Measurements from ENCODE around the gene SLC33A1.
"Not testable (repeated sequence)": the region's sequence is repeated elsewhere in the genome, so short reads cannot be mapped to it uniquely, and the experiment has no call there.

SLC33A1 gene

DNA sequence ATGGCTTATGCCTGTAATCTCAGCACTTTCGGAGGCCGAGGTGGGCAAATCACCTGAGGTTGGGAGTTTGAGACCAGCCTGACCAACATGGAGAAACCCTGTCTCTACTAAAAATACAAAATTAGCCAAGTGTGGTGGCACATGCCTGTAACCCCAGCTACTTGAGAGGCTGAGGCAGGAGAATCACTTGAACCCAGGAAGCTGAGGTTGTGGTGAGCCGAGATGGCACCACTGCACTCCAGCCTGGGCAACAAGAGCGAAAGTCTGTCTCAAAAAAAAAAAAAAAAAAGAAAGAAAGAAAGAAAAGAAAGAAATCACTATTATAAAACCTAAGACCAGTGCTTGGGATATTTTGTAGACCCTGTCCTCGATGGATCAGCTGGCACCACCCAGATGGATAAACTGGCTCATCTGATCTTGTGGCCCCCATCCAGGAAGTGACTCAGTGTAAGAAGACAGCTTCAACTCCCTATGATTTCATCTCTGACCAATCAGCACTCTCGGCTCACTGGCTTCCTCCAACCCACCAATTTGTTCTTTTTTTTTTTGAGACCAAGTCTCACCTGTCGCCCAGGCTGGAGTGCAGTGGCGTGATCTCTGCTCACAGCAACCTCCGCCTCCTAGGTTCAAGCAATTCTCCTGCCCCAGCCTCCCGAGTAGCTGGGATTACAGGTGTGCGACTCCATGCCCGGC is 8.2 kb upstream of the SLC33A1 start:
- DNase-seq (ENCODE audit: low read depth in 2 of 2), result peak; percentile 21 to 38

DNA sequence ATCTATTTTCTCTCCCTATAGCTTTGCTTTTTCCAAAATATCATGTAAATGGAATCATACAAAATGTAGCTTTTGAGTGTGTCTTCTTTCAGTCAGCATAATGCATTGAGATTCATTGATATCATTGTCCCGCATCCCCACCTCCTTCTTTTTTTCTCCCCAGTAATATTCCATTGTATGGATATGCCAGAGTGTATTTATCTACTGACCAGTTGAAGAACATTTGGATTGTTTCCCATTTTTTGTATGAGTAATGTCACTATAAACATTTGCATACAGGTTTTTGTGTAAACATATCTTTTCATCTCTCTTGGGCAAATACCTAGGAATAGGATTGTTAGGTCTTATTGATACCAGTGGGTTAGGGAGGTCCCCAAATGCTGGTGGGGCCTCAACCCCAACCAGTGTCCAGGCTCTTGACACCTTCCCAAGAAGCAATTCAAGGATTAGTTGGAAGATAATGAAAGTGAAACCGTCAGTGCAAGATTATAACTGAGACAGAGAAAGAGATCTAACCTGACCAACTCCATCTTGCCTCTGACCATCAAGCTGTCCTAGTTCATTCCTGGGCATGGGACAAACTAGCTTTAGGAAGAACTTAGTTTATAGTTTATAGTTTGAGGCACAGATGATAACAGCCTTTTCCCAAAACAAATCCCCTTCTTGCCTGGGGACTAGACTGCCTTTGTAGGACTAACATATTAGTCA is 7.4 kb upstream of the SLC33A1 start:
- no peak for DNase-seq (ENCODE audit: low read depth in 2 of 2)

DNA sequence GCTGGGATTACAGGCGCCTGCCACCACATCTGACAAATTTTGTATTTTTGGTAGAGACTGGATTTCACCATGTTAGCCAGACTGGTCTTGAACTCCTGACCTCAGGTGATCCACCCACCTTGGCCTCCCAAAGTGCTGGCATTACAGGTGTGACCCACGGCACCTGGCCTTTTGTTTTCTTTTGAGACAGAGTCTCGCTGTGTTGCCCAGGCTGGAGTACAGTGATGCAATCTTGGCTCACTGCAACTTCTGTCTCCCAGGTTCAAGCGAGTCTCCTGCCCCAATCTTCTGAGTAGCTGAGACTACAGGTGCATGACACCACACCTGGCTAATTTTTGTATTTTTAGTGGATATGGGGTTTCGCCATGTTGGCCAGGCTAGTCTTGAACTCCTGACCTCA is 6.2 kb upstream of the SLC33A1 start:
- DNase-seq (ENCODE audit: low read depth in 2 of 2), result not testable (repeated sequence)

- DNase-seq (ENCODE audit: low read depth in 2 of 2), result no peak
These were observed 5.6 kb upstream of the SLC33A1 start for GRCh38 chr3:155859859-155860258.

DNA sequence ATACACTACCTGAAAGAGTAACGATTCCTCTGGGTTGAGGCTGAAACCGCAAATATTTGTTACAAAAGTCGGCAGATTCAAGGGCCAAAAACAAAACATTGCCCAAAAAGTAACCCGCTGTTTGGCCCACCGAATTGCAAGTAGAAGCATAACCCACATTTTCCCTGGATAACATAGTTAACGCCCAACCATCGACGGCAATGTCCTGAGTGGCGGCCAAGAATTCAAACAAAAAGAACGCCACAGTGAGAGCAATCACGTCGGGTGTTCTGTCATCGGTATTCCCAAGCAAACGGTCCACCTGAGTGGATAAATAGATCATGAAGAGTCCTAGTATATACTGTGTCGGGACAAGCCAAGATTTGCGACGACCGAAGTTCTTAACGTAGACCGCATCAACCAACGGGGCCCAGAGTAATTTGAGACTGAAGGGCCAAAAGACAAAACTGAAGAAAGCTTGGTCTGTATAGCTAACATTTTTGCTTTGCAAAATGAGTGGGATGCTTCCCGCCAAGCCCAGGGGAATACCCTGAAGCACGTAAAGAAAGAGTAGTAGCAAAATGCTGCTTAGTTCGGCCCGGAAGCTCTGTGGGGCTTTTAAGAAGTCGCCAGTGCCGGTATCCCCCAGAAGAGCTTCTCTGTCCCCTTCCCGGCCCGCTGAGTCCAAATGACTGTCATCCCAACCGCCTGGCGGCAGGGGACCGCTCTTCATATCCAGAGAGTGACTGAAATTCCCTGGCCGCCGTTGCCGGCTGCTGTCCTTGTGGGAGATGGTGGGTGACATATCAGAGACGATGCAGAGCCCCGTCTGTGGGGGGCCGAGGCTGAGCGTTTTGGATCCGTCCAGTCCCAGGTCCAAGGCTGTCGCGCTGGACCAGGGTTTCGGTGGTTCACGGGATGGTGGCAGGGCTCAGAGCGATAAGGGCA is 750 bp downstream of the SLC33A1 start:
- peak in 1 of 2 donors; percentile 16 for DNase-seq (ENCODE audit: low read depth in 2 of 2)

GRCh38 chr3:155852341-155852740 is 1.9 kb downstream of the SLC33A1 start:
- no peak for DNase-seq (ENCODE audit: low read depth in 2 of 2)

GRCh38 chr3:155849404-155849803 is 4.8 kb downstream of the SLC33A1 start:
- not testable (repeated sequence) for DNase-seq (ENCODE audit: low read depth in 2 of 2)

DNA sequence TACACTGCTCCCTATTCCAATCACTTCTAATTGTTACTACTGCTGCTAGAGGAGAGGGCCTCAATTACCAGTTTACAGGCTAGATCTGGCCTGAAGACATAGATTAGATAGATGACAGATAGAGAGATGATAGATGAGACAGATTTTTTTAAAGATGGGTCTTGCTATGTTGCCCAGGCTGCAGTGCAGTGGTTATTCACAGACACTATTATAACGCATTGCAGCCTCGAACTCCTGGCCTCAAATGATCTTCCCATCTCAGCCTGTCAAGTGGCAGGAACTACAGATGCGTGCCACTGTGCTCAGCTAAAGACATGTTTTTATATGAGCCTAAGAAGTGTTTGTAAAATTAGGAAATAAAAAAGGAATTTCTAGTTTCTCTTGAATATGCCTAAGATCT is 6.2 kb downstream of the SLC33A1 start:
- DNase-seq (ENCODE audit: low read depth in 2 of 2), result no peak

DNA sequence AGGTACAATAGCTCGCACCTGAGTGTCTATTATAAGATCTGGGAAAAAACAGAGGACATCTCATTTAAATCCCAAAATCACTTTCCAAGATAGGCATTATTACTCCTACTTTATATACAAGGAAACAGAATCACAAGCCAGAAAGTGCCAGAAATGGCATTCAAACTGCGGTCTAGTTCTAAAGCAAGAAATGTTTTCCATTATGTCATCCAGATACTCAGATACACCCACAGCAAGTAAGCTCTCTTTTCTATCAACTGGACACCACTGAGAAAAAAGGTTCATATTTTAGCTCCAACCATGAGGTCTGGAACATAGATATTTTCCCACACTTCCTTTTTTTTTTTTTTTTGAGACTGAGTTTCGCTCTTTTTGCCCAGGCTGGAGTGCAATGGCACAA is 8.1 kb downstream of the SLC33A1 start:
- no peak for DNase-seq (ENCODE audit: low read depth in 2 of 2)

DNA sequence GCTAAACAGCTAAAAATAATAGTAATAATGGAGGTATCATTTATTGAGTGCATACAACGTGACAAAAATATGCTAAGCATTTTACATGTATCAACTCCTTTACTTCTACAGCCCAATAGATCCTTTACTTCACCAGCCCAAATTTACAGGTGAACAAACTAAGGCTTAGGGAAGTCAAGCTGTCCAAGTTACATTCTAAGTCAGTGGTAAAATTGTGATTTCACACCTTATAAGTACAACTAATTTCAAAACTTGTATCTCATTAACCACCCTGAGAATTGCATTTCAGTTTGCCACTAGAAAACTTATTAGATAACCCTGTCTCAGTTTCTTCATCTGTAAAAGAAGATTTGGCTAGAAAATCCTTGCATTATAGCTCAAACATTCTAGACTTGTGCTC is 10.7 kb downstream of the SLC33A1 start:
- DNase-seq (ENCODE audit: low read depth in 2 of 2), result no peak

DNA sequence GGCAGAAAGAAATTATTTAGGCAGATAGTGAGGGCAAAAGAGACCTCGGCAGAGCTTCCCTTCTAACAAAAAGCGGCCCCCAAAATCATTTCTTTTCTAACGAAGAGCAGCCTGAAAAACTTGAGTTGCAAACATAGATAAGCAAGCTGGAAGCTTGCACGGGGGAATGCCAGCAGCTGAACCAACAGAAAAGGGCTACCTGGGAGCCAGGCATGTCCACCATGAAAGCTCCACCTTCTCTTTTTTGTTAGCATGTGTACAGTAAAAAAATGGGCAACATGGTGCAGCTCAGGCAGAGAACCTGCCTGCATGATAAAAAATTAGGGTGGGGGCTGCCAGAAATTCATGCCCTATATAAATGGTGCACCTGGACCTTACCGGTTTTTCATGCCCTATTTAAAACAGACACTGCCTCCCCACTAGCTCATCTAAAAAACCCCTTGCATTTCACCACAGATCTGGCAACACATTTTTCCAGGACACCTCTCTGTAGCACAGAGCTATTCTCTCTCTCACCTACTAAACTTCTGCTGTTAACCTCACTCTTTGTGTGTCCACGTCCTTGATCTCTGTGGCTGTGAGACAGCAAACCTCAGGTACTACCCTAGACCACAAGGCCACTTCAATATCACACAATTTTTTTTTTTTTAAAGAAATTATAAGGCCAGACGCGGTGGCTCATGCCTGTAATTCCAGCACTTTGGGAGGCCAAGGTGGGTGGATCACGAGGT is 18.7 kb downstream of the SLC33A1 start:
- no peak for DNase-seq (ENCODE audit: low read depth in 2 of 2)

DNA sequence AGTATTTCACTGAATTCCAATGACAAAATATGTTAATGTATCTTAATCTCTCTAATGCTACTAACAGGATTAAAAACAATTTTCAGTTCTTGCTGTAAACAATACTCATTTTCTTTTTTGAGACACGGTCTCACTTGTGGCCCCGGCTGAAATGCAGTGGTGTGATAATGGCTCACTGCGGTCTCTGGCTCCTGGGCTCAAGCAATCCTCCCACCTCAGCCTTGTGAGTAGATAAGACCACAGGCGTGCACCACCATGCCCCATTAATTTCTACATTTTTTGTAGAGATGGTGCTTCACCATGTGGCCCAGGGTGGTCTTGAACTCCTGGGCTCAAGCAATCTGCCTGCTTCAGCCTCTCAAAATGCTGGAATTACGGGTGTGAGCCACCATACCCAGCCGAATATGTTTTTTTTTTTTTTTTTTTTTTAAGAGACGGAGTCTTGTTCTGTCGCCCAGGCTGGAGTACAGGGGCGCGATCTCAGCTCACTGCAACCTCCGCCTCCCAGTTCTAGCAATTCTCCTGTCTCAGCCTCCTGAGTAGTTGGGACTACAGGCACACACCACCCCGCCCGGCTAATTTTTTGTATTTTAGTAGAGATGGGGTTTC is 25.6 kb downstream of the SLC33A1 start:
- not testable (repeated sequence) for DNase-seq (ENCODE audit: low read depth in 2 of 2)

GRCh38 chr3:155815030-155815545 is 39.1 kb downstream of the SLC33A1 start:
- no peak for DNase-seq (ENCODE audit: low read depth in 2 of 2)

DNA sequence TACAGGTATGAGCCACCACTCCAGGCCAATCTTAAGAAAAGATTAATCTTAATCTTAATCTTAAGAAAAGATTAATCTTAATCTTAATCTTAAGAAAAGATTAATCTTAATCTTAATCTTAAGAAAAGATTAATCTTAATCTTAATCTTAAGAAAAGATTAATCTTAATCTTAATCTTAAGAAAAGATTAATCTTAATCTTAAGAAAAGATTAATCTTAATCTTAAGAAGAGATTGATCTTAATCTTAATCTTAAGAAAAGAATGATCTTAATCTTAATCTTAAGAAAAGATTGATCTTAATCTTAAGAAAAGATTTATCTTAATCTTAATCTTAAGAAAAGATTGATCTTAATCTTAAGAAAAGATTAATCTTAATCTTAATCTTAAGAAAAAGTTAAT is 41.0 kb downstream of the SLC33A1 start:
- DNase-seq (ENCODE audit: low read depth in 2 of 2), result not testable (repeated sequence)

DNA sequence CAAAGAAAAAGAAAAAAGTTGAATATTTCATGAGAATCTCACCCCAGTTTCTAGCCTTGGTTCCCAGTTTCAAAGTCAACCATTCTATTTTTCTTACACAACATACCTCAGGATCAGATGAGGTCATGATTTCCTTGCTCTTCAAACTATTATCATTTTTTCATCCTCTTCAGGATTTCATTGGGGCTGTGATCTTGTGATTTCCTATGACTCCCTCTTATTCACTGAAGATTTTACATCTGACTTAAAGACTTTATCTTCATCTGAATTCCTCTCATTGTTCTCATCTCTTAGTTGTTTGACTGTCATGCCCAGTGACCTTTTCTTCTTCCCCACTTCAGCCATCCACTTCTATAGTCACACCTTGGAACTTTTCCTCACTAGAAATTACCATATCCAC is 45.0 kb downstream of the SLC33A1 start:
- no peak for DNase-seq (ENCODE audit: low read depth in 2 of 2)

- no peak for DNase-seq (ENCODE audit: low read depth in 2 of 2)
These were observed 46.4 kb downstream of the SLC33A1 start for GRCh38 chr3:155807823-155808222.

- peak; percentile 68 to 71 for DNase-seq (ENCODE audit: low read depth in 2 of 2)
These were observed 48.2 kb downstream of the SLC33A1 start, which contains the start of gene C3orf33 for GRCh38 chr3:155805802-155806618. Gene C3orf33 (minus strand): TSS chr3:155806278. CDS start chr3:155806252, 26 bp downstream.

DNA sequence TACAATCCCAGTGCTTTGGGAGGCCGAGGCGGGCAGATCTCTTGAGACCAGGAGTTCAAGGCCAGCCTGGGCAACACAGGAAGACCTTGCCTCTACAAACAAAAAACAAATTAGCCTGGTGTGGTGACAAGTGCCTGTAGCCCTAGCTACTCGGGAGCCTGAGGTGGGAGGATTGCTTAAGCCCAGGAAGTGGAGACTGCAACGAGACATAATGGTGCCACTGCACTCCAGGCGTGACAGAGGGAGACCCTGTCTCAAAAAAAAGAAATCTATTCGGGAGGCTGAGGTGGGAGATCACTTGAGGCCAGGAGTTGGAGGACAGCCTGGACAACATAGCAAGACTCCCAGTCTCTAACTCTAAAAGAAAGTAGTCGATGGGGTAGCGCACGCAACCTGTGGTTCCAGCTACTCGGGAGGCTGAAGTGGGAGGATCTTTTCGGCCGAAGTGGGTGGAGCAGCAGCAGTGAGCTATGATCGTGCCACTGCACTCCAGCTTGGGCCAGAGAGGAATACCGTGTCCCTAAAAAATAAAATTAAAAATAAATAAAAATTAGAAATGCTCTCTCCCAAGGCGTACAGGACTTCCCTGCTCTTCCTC is 48.9 kb downstream of the SLC33A1 start:
- peak in 1 of 2 donors; percentile 41 for DNase-seq (ENCODE audit: low read depth in 2 of 2)

- DNase-seq (ENCODE audit: low read depth in 2 of 2), result no peak
These were observed 49.9 kb downstream of the SLC33A1 start for GRCh38 chr3:155804323-155804722.

DNA sequence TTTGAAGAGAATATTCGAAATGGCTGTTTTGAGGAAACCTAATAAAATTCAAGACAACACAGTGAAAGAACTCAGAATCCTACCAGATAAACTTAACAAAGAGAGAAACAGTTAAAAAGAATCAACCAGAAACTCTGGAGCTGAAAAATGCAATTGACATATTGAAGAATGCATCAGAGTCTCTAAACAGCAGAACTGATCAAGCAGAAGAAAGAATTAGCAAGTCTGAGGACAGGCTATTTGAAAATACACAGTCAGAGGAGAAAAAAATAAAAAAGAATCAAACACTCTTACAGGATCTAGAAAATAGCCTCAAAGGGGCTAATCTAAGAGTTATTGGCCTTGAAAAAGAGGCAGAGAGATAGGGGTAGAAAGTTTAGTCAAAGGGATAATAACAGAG is 61.7 kb downstream of the SLC33A1 start:
- DNase-seq (ENCODE audit: low read depth in 2 of 2), result no peak
